GM21723 (cell line): ENCODE data around the gene MBOAT2.
"Not testable (repeated sequence)": the region's sequence is repeated elsewhere in the genome, so short reads cannot be mapped to it uniquely, and the experiment has no call there.

Experiments
- ATAC-seq: cut with Tn5 transposase; IDR thresholded peaks from one replicate; pipeline ENCODE4 v1.9.1; 2021; ENCODE audit warnings: mild to moderate bottlenecking, moderate library complexity; ENCODE audit not compliant: unreplicated experiment

The MBOAT2 gene, protein sequence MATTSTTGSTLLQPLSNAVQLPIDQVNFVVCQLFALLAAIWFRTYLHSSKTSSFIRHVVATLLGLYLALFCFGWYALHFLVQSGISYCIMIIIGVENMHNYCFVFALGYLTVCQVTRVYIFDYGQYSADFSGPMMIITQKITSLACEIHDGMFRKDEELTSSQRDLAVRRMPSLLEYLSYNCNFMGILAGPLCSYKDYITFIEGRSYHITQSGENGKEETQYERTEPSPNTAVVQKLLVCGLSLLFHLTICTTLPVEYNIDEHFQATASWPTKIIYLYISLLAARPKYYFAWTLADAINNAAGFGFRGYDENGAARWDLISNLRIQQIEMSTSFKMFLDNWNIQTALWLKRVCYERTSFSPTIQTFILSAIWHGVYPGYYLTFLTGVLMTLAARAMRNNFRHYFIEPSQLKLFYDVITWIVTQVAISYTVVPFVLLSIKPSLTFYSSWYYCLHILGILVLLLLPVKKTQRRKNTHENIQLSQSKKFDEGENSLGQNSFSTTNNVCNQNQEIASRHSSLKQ

DNA sequence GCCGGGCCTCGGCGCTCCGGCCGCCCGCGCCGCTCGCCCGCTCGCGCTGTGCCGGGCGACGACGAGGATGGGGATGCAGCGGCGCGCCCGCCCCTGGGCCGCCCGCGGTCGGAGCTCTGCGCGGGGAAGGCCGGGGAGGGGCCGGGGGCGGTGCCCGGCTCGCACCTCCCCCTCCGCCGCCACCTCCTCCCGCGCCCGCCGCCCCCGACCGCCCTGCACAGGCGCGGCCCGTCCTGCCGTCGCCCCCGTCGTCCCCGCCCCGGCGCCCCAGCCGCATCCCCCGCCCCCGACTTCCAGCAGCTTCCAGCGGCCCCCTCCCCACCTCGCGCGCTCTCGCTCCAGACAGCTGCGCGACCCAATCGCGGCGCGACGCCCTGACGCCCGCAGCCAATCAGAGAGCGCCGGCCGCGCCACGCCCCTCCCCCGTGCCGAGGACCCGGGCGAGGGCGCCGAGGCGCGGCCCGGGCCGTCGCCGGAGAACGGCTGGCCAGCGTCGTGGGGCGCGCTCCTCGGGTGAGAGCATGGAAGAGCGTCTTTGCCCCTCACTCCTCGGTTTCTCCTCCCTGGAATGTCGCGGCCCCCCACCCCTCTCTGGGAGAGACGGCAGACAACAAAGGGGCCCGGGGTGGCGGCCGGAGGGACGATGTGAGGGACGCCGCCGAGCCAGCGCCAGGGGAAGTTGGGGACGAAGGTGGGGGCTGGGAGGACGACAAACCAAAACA lies at the start of gene MBOAT2:
TSS of gene MBOAT2 (minus strand) at position 69 of the 722 bp plus-strand sequence. CDS start 70 bp downstream, outside the sequence.
- ATAC-seq: peak; percentile 94

DNA sequence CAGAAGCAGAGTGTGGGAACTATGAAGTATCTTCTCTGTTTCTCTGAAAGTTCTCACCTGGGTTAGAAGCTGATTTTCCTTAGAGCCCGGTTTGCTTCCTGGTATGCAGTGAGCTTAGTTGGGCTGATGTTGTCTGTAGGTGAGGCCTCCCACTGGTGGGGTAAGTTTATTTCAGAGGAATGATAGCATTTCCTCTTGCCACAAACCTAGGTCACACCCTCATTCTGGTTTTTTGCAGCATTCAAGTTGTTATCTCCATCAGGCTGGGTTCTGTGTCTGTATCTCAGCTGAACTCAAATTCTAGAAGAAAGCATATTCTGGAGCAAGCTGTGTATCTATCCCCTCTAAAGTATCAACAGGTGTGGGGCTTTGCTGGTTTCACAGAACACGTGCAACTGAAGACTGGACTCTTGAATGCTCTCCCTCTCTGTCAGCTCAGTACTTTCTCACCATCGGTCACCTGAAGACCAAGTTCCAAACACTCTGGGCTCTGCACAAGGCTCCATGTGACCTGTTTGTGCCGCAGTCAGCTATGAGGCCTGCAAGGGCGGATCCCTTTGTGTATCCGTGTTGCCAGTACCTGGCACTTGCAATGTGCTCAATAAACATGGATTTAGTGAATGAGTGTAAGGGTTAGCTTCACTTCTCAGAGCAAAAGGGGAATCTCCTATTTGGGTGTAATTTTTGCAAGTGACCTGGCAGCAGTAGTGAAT lies 49.5 kb upstream of the MBOAT2 start:
- no peak for ATAC-seq

DNA sequence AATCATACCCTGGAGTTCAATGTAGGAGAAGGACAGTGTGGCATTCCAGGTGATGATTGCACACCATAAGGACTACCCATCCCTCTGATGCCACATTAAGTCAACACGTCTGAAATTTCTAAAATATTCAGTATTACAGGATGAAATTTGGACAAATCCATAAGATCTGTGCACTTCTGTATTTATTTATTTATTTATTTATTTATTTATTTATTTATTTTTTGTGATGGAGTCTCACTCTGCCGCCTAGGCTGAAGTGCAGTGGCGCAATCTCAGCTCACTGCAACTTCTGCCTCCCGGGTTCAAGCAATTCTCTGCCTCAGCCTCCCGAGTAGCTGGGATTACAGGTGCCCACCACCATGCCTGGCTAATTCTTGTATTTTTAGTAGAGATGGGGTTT lies 48.0 kb upstream of the MBOAT2 start:
- ATAC-seq: not testable (repeated sequence)

- no peak for ATAC-seq
Observed at GRCh38 chr2:9050122-9050809, 46.8 kb upstream of the MBOAT2 start.

DNA sequence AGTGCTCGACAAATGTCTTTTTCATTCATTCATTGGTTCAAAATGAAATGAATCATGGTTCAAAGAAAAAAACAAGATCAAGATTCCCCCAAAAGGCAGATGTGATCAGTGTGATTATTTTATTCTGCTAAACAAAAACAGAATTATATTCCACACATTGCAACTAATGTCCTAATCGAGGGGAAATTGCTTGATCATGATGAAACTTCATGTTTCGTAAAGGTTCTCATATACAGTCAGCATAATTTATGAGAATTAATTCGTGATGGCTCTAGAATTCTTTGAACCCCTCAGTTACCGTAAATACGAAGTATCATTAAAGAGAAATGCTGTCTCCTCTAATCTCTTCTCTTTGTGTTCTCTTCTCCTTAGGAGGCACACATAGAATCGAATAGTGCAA lies 42.1 kb upstream of the MBOAT2 start:
- no peak for ATAC-seq

- not testable (repeated sequence) for ATAC-seq
Observed at GRCh38 chr2:9043491-9043890, 40.0 kb upstream of the MBOAT2 start.

- ATAC-seq: no peak
Observed at GRCh38 chr2:9037166-9037565, 33.7 kb upstream of the MBOAT2 start.

GRCh38 chr2:9033385-9034168 lies 30.1 kb upstream of the MBOAT2 start:
- ATAC-seq: no peak

DNA sequence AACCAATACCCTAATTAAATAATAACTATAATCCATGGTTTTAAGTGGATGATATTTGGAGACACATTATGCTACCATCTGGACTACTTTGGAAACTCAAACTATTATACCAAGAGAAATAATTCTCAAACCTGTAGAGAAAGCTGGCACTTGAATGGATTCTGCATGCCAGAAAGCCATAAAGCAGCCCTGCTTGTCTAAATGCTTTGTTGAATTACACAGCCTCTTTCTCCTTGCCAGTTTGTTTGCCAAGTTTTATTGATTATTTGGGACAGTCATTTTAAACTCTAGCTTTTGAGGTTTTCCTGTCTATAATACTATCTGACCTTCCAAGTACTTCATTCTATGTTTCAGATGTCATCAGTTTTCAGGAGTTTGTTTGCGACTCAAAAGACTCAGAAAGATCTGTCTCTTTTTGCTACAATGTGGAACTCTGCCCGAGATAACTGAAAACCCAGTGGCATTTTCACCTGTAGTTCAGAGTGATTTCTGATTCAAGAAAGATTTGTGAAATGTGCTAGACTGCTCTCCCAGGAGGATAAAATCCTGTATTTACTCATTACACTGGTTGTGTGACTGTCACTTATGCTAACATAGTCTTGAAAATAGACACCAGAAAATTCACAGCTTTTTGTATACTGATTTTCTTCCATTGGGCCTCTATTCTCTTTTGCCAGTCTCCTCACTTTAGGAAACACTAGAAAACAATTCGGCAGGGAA lies 29.2 kb upstream of the MBOAT2 start:
- no peak for ATAC-seq

DNA sequence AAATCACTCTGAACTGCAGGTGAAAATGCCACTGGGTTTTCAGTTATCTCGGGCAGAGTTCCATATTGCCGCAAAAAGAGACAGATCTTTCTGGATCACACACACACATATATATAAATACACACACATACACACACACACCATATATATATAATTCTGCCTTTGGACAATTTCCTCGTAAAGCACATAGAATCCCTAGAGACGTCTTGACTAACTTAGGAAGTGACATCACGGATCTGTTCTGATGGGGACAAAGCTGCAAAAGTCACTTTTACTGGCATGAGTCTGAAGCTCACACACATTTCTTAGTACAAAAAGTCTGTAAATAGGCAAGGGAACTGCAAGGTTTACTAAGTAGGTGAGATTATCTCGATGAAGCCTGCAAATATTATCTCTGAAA lies 28.6 kb upstream of the MBOAT2 start:
- ATAC-seq: no peak

DNA sequence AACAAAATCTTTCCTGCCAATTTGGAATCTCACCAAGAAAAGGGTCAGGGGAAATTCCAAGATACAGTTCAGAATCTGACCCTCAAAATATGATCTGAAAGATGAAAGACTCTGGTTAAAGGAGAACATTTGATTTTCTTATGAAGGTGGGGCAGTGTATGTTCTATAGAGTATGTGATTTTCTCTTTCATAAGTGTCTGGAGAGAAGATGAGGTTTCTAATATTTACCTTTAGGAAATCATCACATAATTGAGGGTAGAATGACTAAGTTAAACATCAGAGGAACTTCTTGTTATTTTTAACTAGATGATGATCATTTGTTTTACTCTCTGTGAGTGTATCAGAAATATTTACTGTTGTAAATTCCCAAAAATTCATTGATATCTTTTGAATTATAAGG lies 27.8 kb upstream of the MBOAT2 start:
- no peak for ATAC-seq

- no peak for ATAC-seq
Observed at GRCh38 chr2:9030841-9031240, 27.4 kb upstream of the MBOAT2 start.

DNA sequence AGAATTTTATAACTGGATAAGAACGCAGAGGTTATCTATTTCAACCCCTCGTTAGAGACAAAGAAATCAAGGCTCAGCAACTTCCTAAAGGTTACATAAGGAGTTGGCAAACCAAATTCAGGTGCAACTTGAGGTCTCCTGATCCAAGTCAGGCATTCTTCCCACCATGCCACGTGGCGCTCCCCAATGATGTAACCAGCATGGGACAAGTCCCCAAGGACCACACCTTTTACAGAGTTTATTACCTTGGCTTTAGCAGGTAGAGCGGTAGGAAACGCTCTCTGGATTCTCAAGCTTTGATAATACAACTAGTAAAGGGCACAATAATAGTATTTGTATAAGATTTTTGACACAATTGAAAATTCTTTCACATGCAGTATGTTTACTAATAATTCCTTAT lies 26.7 kb upstream of the MBOAT2 start:
- no peak for ATAC-seq

GRCh38 chr2:9029721-9030120 lies 26.2 kb upstream of the MBOAT2 start:
- no peak for ATAC-seq

DNA sequence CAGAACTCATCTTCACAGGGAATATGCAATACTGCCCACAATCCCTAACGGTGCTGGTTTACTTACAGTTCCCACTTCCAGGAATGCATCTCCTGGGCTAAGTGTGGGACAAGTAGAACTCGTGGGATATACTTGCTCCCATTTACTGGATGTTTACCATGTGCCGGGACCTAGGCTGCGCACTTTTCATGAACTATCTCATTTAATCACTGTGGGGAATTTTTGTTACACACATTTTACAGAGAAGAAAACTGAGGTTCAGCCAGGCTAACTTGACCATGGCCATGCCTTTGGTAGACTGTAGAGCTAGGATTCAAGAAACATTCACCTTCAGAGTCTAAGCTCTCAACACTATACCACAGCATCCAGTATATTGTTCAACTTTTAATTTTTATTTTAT lies 24.4 kb upstream of the MBOAT2 start:
- ATAC-seq: no peak

- ATAC-seq: no peak
Observed at GRCh38 chr2:9025746-9026145, 22.3 kb upstream of the MBOAT2 start.

DNA sequence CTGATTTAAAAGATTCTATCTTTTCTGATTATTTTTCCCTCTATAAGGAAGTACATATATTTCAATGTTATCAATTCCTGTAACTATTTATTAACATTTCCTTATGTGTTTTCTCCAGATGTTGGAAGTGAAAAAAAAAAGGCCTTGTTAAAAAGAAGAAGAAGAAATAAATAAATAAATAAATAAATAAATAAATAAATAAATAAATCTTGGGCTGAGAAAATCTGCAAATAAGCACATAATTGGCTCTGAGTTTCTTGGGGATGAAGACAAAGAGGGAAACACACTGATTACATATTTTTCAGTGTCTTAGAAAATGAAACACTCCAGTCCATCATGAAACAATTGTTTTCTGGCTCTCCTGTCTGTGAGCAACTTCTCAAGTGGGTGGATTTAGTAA lies 21.1 kb upstream of the MBOAT2 start:
- no peak for ATAC-seq

DNA sequence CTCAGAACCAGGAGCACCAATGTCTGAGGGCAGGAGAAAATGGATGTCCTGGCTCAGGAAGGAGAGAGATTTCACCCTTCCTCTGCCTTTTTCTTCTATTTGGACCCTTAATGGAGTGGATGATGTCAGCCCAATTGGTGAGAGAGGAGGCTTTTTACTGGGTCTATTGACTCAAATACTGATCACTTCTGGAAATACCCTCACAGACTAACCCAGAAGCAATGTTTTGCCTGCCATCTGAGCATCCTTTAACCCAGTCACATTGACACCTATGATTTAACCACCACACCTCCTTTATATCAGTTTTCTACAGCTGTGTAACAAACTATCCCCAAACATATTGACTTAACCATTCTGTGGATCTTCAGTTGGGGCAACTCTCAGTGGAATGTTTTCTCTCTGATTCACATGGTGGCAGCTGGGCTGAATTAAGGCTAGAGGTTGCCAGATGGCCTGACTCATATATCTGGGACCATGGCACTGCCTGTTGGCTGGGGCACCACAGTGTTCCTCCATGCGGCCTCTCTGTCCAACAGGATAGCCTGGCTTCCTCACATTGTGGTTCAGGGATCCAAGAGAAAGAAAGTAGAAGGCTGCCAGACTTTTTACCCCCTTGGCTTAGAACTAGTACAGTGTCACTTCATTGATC lies 18.2 kb upstream of the MBOAT2 start:
- no peak for ATAC-seq

GRCh38 chr2:9020267-9020666 lies 16.8 kb upstream of the MBOAT2 start:
- ATAC-seq: no peak
